ENCODE results near the gene ACBD6.

Gene ACBD6

GRCh38 chr1:180309338-180309737 is 193.0 kb downstream of the ACBD6 start:
- H3K4me3 ChIP-seq (ENCODE audit: low read depth in 1 of 2, low read length in 2 of 2): no peak overlapping the region
- H3K9me3 ChIP-seq (ENCODE audit: control insufficient read depth in 1 of 2, low read length in 2 of 2): no peaks in the 10 kb centered on the region
- no peaks in the 10 kb centered on the region for H3K27me3 ChIP-seq (ENCODE audit: low read depth, low read length)
- no peak overlapping the region for H3K27ac ChIP-seq (ENCODE audit: low read length)
- no peaks in the 10 kb centered on the region for H3K4me1 ChIP-seq (ENCODE audit: control insufficient read depth in 1 of 2, insufficient read depth in 2 of 2, low read length in 2 of 2)
- H3K36me3 ChIP-seq (ENCODE audit: control insufficient read depth in 1 of 2, insufficient read depth in 2 of 2, low read length in 2 of 2): peaks cover 0 to 6% of the 10 kb centered on the region in 2 donors

GRCh38 chr1:180301135-180301742 is 201.1 kb downstream of the ACBD6 start:
- H3K27me3 ChIP-seq (ENCODE audit: low read depth, low read length): no peaks in the 10 kb centered on the region
- H3K4me3 ChIP-seq (ENCODE audit: low read depth in 1 of 2, low read length in 2 of 2): no peak overlapping the region
- no peaks in the 10 kb centered on the region for H3K4me1 ChIP-seq (ENCODE audit: control insufficient read depth in 1 of 2, insufficient read depth in 2 of 2, low read length in 2 of 2)
- H3K36me3 ChIP-seq (ENCODE audit: control insufficient read depth in 1 of 2, insufficient read depth in 2 of 2, low read length in 2 of 2): no peaks in the 10 kb centered on the region
- H3K9me3 ChIP-seq (ENCODE audit: control insufficient read depth in 1 of 2, low read length in 2 of 2): no peaks in the 10 kb centered on the region
- no peak overlapping the region for H3K27ac ChIP-seq (ENCODE audit: low read length)

DNA sequence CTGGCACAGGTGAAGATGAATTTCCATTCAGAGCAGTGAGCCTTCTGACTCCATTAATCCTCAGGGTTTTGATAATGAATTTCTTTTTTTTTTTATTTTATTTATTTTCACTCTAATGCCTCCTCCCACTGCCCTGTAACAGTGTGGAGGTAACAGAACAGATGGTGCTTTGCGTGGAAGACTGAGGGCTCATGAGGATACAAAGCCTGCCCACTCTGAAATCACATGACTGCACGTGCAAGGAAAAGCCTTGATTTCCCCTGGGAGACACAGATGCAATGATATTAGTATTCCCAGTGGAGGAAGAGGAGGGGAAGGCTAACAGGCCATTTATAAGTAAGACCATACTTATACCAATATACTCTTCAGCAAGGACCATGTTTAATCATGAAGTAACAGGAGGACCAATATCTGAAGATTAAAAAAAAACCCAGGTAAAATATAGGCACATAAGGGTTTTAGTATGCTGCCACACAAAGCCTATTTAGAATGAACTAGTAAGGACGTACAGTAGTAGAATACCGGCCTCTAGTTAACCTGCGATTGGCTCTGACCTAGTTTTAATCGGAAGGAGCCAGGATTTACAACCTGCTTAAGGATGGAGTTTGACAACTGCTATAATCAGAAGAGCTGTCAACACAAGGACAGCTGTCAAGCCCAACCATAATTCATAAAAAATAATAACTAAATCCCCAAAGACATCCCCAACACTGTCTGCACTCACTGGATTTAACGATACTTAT is 202.7 kb downstream of the ACBD6 start:
- no peaks in the 10 kb centered on the region for H3K36me3 ChIP-seq (ENCODE audit: control insufficient read depth in 1 of 2, insufficient read depth in 2 of 2, low read length in 2 of 2)
- no peak overlapping the region for H3K4me3 ChIP-seq (ENCODE audit: low read depth in 1 of 2, low read length in 2 of 2)
- H3K27me3 ChIP-seq (ENCODE audit: low read depth, low read length): no peaks in the 10 kb centered on the region
- H3K4me1 ChIP-seq (ENCODE audit: control insufficient read depth in 1 of 2, insufficient read depth in 2 of 2, low read length in 2 of 2): no peaks in the 10 kb centered on the region
- no peaks in the 10 kb centered on the region for H3K9me3 ChIP-seq (ENCODE audit: control insufficient read depth in 1 of 2, low read length in 2 of 2)
- H3K27ac ChIP-seq (ENCODE audit: low read length): no peak overlapping the region

DNA sequence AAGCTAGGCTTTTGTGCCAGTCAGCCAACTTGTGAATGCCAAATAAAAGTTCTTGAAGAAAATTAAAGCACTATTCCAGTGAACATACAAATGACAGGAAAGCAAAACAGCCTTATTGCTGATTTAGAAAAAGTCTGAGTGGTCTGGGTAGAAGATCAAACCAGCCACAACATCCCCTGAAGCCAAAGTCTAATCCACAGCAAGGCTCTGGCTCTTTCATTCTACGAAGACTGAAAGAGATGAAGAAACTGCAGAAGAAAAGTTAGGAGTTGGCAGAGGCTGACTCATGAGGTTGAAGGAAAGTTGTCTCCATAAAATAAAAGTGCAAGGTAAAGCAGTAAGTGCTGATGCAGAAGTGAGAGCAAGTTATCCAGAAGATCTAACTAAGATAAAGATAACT is 206.4 kb downstream of the ACBD6 start:
- Histone ChIP-seq H3K4me3 (ENCODE audit: low read depth in 1 of 2, low read length in 2 of 2) (no peak overlapping the region), H3K4me1 (ENCODE audit: control insufficient read depth in 1 of 2, insufficient read depth in 2 of 2, low read length in 2 of 2) (no peaks in the 10 kb centered on the region), H3K36me3 (ENCODE audit: control insufficient read depth in 1 of 2, insufficient read depth in 2 of 2, low read length in 2 of 2) (no peaks in the 10 kb centered on the region), H3K27ac (ENCODE audit: low read length) (no peak overlapping the region), H3K9me3 (ENCODE audit: control insufficient read depth in 1 of 2, low read length in 2 of 2) (no peaks in the 10 kb centered on the region), H3K27me3 (ENCODE audit: low read depth, low read length) (no peaks in the 10 kb centered on the region)

GRCh38 chr1:180294711-180295110 is 207.7 kb downstream of the ACBD6 start:
- no peaks in the 10 kb centered on the region for H3K9me3 ChIP-seq (ENCODE audit: control insufficient read depth in 1 of 2, low read length in 2 of 2)
- H3K36me3 ChIP-seq (ENCODE audit: control insufficient read depth in 1 of 2, insufficient read depth in 2 of 2, low read length in 2 of 2): no peaks in the 10 kb centered on the region
- no peak overlapping the region for H3K4me3 ChIP-seq (ENCODE audit: low read depth in 1 of 2, low read length in 2 of 2)
- no peak overlapping the region for H3K27ac ChIP-seq (ENCODE audit: low read length)
- H3K4me1 ChIP-seq (ENCODE audit: control insufficient read depth in 1 of 2, insufficient read depth in 2 of 2, low read length in 2 of 2): no peaks in the 10 kb centered on the region
- no peaks in the 10 kb centered on the region for H3K27me3 ChIP-seq (ENCODE audit: low read depth, low read length)

GRCh38 chr1:180291004-180291403 is 211.4 kb downstream of the ACBD6 start:
- Histone ChIP-seq H3K9me3 (ENCODE audit: control insufficient read depth in 1 of 2, low read length in 2 of 2) (no peaks in the 10 kb centered on the region), H3K4me1 (ENCODE audit: control insufficient read depth in 1 of 2, insufficient read depth in 2 of 2, low read length in 2 of 2) (no peaks in the 10 kb centered on the region), H3K27ac (ENCODE audit: low read length) (no peak overlapping the region), H3K27me3 (ENCODE audit: low read depth, low read length) (no peaks in the 10 kb centered on the region), H3K36me3 (ENCODE audit: control insufficient read depth in 1 of 2, insufficient read depth in 2 of 2, low read length in 2 of 2) (no peaks in the 10 kb centered on the region), H3K4me3 (ENCODE audit: low read depth in 1 of 2, low read length in 2 of 2) (no peak overlapping the region)

DNA sequence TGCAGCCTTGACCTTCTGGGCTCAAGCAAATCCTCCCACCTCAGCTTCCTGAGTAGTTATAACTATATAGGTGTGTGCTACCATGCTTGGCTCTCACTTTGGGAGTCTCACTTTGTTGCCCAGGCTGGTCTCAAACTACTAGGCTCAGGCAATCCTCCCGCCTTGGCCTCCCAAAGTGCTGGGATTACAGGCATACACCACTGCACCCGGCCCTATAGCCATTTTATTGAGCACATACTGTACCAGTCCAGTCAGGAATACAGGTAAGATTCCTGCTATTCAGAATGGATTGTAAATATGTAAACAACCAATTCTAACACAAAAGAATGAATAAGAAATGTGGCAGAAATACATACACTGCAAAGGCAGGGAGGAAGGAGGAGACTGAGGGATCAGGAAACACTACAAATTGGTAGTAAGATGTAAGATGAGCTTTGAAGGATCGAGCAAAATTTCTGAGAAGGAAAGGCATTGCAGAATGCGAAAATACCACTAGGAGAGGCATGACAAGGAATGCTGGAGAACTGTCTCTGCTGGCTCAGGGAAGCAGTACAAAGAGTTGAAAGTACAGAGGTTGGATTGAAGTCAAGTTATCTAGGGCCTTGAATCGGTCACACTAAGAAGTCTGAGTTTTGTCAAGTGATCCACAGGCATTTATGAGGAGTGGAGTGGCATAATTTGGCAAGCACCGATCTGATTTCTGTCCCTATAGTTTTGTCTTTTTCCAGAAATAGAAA is 211.9 kb downstream of the ACBD6 start:
- H3K27me3 ChIP-seq (ENCODE audit: low read depth, low read length): no peaks in the 10 kb centered on the region
- no peaks in the 10 kb centered on the region for H3K9me3 ChIP-seq (ENCODE audit: control insufficient read depth in 1 of 2, low read length in 2 of 2)
- H3K4me1 ChIP-seq (ENCODE audit: control insufficient read depth in 1 of 2, insufficient read depth in 2 of 2, low read length in 2 of 2): no peaks in the 10 kb centered on the region
- no peaks in the 10 kb centered on the region for H3K36me3 ChIP-seq (ENCODE audit: control insufficient read depth in 1 of 2, insufficient read depth in 2 of 2, low read length in 2 of 2)
- H3K27ac ChIP-seq (ENCODE audit: low read length): no peak overlapping the region
- H3K4me3 ChIP-seq (ENCODE audit: low read depth in 1 of 2, low read length in 2 of 2): no peak overlapping the region

- Histone ChIP-seq H3K4me3 (ENCODE audit: low read depth in 1 of 2, low read length in 2 of 2) (no peak overlapping the region), H3K27ac (ENCODE audit: low read length) (no peak overlapping the region), H3K9me3 (ENCODE audit: control insufficient read depth in 1 of 2, low read length in 2 of 2) (no peaks in the 10 kb centered on the region), H3K36me3 (ENCODE audit: control insufficient read depth in 1 of 2, insufficient read depth in 2 of 2, low read length in 2 of 2) (no peaks in the 10 kb centered on the region), H3K4me1 (ENCODE audit: control insufficient read depth in 1 of 2, insufficient read depth in 2 of 2, low read length in 2 of 2) (no peaks in the 10 kb centered on the region), H3K27me3 (ENCODE audit: low read depth, low read length) (no peaks in the 10 kb centered on the region)
These were observed 213.4 kb downstream of the ACBD6 start for GRCh38 chr1:180288940-180289339.

DNA sequence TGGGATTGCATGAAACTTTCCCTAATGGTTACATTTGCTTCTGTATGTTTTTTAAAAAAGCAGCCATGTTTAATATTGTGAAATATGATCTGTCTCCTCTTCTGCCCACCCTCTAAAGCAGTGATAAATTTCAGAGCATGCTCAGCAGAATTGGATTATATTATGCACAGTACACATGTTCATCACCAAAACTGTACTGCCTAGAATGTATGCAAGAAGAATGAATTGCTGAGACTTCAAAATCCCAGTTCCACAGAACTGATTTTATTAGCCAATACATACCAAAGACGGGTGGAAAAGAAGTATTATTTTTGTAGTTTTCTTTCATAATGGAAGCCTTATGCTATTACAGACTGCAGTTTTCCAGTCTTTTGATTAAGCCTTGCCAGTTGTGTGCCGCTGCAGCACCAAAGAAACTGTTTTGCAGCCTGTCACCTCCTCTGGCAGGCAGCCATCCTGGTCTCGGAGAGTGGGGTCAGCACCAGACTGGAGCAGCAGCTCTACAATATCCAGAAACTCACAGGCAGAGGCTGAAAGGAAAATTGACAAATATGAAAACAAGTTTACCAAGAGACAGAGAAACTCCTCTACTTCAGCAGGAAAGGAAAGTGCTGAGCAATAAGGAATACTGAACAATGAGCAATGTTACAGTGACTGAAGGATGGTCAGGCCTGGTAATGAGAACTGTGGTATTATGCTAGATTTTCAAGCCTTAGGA is 214.2 kb downstream of the ACBD6 start:
- Histone ChIP-seq H3K36me3 (ENCODE audit: control insufficient read depth in 1 of 2, insufficient read depth in 2 of 2, low read length in 2 of 2) (no peaks in the 10 kb centered on the region), H3K9me3 (ENCODE audit: control insufficient read depth in 1 of 2, low read length in 2 of 2) (no peaks in the 10 kb centered on the region), H3K27ac (ENCODE audit: low read length) (no peak overlapping the region), H3K4me1 (ENCODE audit: control insufficient read depth in 1 of 2, insufficient read depth in 2 of 2, low read length in 2 of 2) (no peaks in the 10 kb centered on the region), H3K4me3 (ENCODE audit: low read depth in 1 of 2, low read length in 2 of 2) (no peak overlapping the region), H3K27me3 (ENCODE audit: low read depth, low read length) (no peaks in the 10 kb centered on the region)

GRCh38 chr1:180286417-180286816 is 216.0 kb downstream of the ACBD6 start:
- no peaks in the 10 kb centered on the region for H3K36me3 ChIP-seq (ENCODE audit: control insufficient read depth in 1 of 2, insufficient read depth in 2 of 2, low read length in 2 of 2)
- no peaks in the 10 kb centered on the region for H3K27me3 ChIP-seq (ENCODE audit: low read depth, low read length)
- H3K9me3 ChIP-seq (ENCODE audit: control insufficient read depth in 1 of 2, low read length in 2 of 2): no peaks in the 10 kb centered on the region
- H3K4me3 ChIP-seq (ENCODE audit: low read depth in 1 of 2, low read length in 2 of 2): no peak overlapping the region
- no peak overlapping the region for H3K27ac ChIP-seq (ENCODE audit: low read length)
- no peaks in the 10 kb centered on the region for H3K4me1 ChIP-seq (ENCODE audit: control insufficient read depth in 1 of 2, insufficient read depth in 2 of 2, low read length in 2 of 2)

- Histone ChIP-seq H3K4me1 (ENCODE audit: control insufficient read depth in 1 of 2, insufficient read depth in 2 of 2, low read length in 2 of 2) (no peaks in the 10 kb centered on the region), H3K4me3 (ENCODE audit: low read depth in 1 of 2, low read length in 2 of 2) (no peak overlapping the region), H3K9me3 (ENCODE audit: control insufficient read depth in 1 of 2, low read length in 2 of 2) (no peaks in the 10 kb centered on the region), H3K27ac (ENCODE audit: low read length) (no peak overlapping the region), H3K36me3 (ENCODE audit: control insufficient read depth in 1 of 2, insufficient read depth in 2 of 2, low read length in 2 of 2) (peaks cover 5 to 9% of the 10 kb centered on the region in 2 donors), H3K27me3 (ENCODE audit: low read depth, low read length) (no peaks in the 10 kb centered on the region)
These were observed 219.3 kb downstream of the ACBD6 start for GRCh38 chr1:180283098-180283497.
